ENCODE data around the gene SUGP1.

Gene SUGP1

DNA sequence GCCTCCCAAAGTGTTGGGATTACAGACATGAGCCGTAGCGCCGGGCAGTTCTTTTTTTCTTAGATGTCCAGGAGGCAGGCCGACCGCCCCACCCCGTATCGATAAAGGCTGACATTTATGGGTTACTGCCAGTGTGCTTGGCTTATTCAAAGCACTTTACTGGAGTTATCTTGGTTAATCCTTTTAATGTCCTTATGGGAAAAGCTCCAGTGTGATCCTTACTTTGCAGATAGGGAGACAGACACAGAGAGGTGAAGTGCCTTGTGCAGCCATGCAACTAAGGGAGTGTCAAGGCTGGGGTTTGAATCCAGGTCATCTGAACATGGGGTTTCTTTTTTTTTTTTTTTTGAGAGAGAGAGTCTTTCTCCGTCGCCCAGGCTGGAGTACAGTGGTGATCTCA lies 89.3 kb downstream of the SUGP1 start:
- Histone ChIP-seq H3K36me3 (ENCODE audit: control insufficient read depth, insufficient read depth, low read length) (no peaks in the 10 kb centered on the region), H3K9ac (ENCODE audit: low read depth, low read length) (no peak overlapping the region), H3K4me3 (ENCODE audit: low read depth, low read length) (no peak overlapping the region), H3K27me3 (ENCODE audit: control insufficient read depth, insufficient read depth, low read length) (peaks cover 6% of the 10 kb centered on the region), H3K9me3 (ENCODE audit: control insufficient read depth, insufficient read depth, low read length) (no peaks in the 10 kb centered on the region), H3K4me1 (ENCODE audit: control insufficient read depth, insufficient read depth, low read length) (no peaks in the 10 kb centered on the region)

DNA sequence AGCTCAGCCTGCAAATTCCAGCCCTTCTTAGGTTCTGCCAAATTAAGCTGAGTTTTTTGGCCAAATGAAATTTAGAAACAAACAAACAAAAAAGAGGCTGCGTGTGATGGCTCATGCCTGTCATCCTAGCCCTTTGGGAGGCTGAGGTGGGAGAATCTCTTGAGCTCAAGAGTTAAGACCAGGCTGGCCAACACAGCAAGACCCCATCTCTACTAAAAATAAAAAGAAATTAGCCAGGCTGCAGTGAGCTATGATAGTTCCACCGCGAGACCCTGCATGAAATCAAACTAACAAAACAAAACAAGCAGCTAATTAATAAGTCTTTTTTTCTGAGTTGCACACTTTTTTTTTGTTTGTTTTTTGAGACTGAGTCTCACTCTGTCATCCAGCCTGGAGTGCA lies 90.6 kb downstream of the SUGP1 start:
- Histone ChIP-seq H3K27me3 (ENCODE audit: control insufficient read depth, insufficient read depth, low read length) (peaks cover 6% of the 10 kb centered on the region), H3K4me1 (ENCODE audit: control insufficient read depth, insufficient read depth, low read length) (no peaks in the 10 kb centered on the region), H3K36me3 (ENCODE audit: control insufficient read depth, insufficient read depth, low read length) (no peaks in the 10 kb centered on the region), H3K9ac (ENCODE audit: low read depth, low read length) (no peak overlapping the region), H3K4me3 (ENCODE audit: low read depth, low read length) (no peak overlapping the region), H3K9me3 (ENCODE audit: control insufficient read depth, insufficient read depth, low read length) (no peaks in the 10 kb centered on the region)

- Histone ChIP-seq H3K9me3 (ENCODE audit: control insufficient read depth, insufficient read depth, low read length) (no peaks in the 10 kb centered on the region), H3K9ac (ENCODE audit: low read depth, low read length) (no peak overlapping the region), H3K4me1 (ENCODE audit: control insufficient read depth, insufficient read depth, low read length) (no peaks in the 10 kb centered on the region), H3K4me3 (ENCODE audit: low read depth, low read length) (no peak overlapping the region), H3K36me3 (ENCODE audit: control insufficient read depth, insufficient read depth, low read length) (no peaks in the 10 kb centered on the region), H3K27me3 (ENCODE audit: control insufficient read depth, insufficient read depth, low read length) (peaks cover 17% of the 10 kb centered on the region)
Measured at GRCh38 chr19:19227217-19227616, 93.1 kb downstream of the SUGP1 start.

- H3K36me3 ChIP-seq (ENCODE audit: control insufficient read depth, insufficient read depth, low read length), result no peaks in the 10 kb centered on the region
- H3K9me3 ChIP-seq (ENCODE audit: control insufficient read depth, insufficient read depth, low read length), result no peaks in the 10 kb centered on the region
- H3K9ac ChIP-seq (ENCODE audit: low read depth, low read length), result no peak overlapping the region
- H3K4me3 ChIP-seq (ENCODE audit: low read depth, low read length), result no peak overlapping the region
- H3K4me1 ChIP-seq (ENCODE audit: control insufficient read depth, insufficient read depth, low read length), result no peaks in the 10 kb centered on the region
- peaks cover 17% of the 10 kb centered on the region for H3K27me3 ChIP-seq (ENCODE audit: control insufficient read depth, insufficient read depth, low read length)
Measured at GRCh38 chr19:19226663-19227062, 93.6 kb downstream of the SUGP1 start.

GRCh38 chr19:19226204-19226603 lies 94.1 kb downstream of the SUGP1 start:
- no peaks in the 10 kb centered on the region for H3K36me3 ChIP-seq (ENCODE audit: control insufficient read depth, insufficient read depth, low read length)
- H3K9me3 ChIP-seq (ENCODE audit: control insufficient read depth, insufficient read depth, low read length), result no peaks in the 10 kb centered on the region
- H3K9ac ChIP-seq (ENCODE audit: low read depth, low read length), result no peak overlapping the region
- H3K27me3 ChIP-seq (ENCODE audit: control insufficient read depth, insufficient read depth, low read length), result peaks cover 17% of the 10 kb centered on the region
- no peak overlapping the region for H3K4me3 ChIP-seq (ENCODE audit: low read depth, low read length)
- no peaks in the 10 kb centered on the region for H3K4me1 ChIP-seq (ENCODE audit: control insufficient read depth, insufficient read depth, low read length)

Measured in iPS-15b (cell line).